Left hindlimb (tissue), 1 donor: Measurements from ENCODE around the gene PLAU.

Experiments
- DNase-seq: peaks from one replicate; pipeline ENCODE4 v3.0.0-alpha.2; 2018

Gene PLAU

DNA sequence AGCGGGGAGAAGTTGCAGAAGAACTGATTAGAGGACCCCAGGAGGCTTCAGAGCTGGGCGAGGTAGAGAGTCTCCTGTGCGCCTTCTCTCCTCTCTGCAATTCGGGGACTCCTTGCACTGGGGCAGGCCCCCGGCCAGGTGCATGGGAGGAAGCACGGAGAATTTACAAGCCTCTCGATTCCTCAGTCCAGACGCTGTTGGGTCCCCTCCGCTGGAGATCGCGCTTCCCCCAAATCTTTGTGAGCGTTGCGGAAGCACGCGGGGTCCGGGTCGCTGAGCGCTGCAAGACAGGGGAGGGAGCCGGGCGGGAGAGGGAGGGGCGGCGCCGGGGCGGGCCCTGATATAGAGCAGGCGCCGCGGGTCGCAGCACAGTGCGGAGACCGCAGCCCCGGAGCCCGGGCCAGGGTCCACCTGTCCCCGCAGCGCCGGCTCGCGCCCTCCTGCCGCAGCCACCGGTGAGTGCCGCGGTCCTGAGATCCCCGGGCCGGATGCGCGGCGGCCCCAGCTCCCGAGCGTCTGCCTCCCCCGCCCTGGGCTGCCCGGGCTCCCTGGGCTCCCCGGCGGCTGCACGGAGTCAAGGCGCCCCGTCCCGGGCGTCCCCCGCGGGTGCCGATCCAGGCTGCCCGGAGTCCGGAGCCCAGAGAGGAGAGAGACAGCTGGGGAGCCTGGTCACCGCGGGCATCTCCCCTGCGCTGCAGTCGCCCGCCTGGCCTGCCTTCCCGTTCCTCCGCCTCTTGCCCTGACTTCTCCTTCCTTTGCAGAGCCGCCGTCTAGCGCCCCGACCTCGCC is at the start of gene PLAU:
TSS of gene PLAU (plus strand) at position 369 of the 789 bp plus-strand sequence. CDS start 424 bp downstream, outside the sequence.
- no peak for DNase-seq

DNA sequence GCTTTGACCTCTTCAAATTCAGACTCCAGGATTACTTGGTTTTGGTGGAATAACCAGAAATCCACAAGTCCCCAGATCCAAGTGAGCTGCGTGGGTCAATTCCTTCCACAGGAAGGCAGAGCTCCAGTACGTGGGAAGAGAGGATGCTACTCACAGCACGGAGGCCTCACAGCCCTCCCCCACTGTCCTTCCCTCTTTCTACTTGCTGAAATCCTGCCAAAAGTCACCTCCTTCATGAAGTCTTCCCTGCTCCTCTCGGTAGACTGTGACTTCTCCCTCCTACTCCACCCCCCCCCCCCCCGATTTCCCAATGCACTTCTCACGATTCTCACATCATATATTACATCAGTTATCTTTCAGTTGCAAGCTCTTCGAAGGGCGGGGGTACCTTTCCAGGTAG is 48.9 kb upstream of the PLAU start:
- DNase-seq: no peak

DNA sequence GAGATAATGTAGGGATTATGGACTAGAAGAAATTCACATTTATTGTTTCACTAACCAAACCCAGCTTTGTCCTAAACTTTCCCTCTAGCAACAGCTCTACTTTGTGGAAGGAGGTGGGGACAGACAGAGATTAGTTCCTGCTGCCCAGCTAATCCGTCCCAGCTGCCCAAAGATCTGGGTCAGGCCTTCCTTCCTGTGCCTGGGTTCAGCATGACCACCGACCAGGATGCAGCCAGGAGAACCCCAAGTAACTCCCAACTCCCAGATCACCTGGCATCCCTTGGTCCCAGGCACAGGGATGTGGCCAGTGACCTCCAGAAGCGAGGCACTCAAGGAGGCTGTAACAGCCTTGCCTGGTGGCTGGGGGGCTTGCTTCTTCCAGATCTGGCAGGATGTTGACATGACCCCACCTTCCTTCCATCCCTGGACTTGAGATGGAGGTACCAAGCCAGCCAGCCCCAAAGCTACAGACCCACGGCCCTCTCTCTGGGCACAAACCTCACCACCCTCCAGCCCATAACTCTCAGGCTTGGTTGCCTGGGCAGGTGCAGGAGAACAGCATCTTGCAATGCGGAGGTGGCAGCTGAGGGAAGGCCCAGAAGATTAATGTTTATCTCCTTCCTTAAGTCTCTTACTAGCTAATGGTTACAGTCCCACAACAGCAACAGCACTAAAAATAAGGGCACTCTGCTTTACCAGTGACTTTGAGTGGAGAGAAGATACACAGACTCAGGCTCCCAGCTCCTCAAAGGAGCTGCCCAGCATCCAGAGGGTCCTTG is 47.7 kb upstream of the PLAU start:
- no peak for DNase-seq

DNA sequence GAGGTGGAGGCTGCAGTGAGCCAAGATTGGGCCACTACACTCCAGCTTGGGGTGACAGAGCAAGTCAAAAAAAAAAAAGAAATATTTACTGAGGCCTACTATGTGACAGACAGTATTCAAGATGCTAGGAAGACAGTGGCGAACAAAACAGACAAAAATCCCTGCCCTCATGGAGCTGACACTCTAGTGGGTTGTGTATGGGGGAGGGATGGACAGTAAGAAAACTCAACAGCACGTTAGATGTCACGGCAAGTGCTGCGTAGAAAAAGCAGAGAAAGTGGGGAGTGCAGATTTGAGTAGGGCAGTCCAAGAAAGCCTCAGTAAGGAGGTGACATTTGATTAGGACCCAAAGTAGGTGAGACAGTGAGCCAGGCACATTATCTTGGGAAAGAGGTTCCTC is 46.7 kb upstream of the PLAU start:
- no peak for DNase-seq

DNA sequence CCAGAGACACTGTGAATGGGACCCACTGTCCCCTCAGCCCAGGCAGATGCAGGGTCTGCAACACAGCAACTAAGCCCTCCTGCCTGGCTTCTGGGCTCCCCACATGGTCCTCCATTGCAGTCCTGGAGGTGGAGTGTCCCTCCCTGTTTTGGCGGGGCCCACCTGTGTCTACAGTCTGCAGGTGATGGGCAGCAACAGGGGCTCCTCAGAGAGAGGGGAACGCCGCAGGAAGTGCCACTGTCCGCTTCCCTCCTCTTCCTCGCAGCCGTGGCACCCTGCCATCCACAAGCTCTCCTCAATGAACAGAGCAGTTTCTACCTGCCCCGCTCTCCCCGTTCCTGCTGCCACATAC is 45.8 kb upstream of the PLAU start:
- no peak for DNase-seq

DNA sequence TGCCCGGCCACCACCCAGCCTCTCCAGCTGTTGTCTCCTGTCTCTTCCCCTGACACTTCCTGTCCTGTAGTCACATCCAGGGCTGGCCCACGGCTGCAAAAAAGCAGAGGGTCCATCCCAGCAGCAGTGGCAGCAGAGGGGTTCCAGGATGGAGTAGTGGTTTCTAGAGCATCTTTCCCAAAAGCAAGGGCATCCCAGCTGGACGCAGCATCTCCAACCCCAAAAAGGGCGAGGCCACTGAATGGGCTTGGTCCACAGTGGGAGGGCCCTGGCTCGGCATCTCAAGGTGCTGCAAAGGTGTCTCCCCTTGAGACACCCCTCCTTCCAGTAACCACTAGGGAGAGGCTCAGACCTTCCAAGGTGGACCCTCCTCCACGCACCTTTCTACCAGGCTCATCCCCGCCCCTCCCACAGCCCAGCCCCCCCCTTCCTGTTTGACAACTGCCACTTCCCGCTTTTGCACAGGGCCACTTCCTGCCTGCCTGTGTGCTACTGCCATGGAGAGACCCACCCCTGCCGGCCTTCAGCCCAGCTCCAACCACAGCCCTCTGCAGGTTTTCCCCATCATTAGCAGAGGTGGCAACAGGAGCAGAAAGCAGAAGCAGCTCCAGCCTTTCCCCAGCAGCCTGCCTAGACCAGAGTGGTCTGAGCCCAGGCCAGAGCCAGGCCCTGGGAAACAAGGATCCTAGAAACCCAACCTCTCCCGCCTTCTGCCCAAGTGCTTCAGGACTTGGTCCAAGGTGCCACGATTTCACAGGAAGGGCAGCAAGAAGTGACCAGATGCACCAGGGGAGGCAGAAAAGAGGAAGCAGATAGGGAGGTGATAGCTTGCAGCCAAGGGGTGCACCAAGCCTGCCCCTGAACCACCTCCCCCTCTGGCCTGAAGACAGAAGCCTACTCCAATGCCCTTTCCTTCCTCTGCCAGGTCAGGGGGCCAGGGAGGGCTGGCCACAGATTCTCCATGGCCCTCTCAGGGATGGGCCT is 45.2 kb upstream of the PLAU start:
- no peak for DNase-seq

DNA sequence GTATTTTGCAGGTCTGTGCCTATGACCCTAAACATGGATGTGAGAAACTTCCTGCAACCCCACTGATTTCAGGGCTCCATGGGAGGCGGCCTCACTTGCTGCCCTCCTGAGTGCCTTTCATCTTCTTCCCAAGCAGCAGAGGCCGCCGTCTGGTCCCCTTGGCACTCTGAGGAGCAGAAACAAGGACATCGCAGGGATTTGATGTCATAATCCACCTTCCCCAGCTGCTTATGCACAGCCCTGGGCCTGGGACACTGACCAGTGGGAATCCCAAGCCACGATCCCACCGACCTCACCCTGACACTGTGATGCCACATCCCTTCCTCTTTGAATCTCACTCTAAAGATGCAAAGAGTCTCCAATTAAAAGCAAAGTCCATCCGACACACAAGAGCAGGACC is 44.3 kb upstream of the PLAU start:
- DNase-seq: no peak

DNA sequence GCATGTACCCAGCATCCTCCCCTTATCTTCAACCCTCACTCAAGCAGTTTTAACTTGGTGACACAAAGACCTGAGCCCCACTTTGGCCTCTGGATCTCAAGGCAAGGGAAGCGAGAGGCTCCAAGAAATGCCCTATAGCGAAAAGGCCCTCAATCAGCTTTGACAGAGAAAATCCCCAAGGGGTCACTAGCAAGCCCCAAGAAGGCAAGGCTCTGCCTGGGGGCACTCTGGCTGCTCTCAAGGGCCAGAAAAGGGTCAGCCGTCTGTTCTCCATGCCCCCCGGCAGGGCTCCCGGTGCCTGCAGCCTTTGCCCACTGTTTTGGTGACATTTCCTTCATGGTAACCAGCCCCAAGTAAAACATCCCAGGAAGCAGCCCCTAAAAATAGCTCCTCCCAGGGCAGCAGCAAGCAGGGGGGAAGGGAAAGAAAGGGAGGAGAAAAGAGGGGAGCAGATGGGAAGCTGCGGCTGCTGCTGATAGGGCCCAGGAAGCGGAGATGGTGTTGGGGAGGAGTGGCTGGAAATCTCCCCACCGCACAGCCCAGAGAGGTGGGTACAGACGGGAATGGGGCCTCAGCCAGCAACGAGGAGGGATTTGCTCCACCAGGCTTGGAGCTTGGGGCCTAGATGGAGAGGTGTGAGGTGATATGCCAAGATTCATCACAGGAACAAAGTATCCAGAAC is 43.7 kb upstream of the PLAU start:
- no peak for DNase-seq

DNA sequence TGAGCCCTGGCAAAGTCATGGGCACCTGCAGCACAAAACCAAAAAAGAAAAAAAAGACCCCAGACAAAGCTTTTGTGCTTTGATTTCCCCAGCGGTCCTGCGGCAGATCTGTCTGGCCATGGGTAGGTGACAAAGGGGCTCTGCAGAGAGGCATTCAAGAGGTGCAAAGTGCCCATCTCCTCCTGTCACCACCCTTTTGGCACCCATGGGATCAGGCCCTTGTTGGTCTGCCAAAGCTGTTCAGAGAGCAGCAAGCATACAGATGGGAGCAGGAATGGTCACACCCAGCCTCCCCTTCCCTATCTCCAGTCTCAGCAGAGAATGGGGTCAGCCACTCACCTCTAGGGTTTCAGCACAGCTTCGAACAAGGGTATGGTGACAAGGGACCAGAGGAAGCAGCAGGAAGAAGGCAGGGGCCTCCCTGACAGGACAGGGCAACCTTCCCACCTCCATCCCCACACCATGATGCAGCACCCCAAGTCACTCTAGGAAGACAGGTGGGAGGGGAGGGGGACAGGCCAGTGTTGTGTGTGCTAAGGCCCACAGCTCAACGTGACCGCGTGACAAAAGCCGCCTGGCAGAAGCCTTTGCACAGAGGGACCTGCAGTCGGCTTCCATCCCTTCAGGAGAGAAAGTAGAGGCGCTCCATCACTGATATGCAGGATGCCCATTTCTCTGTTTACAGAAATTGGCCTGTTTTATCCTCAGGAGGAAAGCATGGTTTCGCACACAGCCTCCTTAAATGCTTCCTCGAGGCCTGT is 42.9 kb upstream of the PLAU start:
- DNase-seq: no peak

DNA sequence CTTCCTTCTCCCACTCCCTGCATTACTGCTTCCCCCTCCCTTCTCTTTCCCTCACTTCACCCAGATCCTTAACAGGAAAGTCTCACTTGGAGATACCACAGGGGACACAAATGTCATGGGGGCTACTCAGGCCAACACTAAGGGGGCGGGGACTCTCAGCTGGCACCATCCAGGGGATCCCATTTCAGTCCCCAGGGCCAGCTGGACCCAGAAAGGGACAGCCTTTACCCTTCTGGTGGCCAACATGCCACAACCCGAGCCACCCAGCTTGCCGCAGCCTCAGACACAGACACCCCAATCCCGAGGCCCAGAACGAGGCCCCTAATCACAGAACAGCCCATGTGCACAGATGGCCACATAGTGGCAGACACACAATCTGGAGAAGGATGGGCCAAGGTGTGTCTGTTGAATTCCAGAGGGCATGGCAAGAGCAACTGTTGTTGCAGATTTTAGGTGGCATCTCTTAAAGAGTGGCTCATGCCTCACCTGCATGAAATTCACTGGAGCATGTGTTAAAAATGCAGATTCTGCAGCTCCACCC is 42.2 kb upstream of the PLAU start:
- DNase-seq: no peak

DNA sequence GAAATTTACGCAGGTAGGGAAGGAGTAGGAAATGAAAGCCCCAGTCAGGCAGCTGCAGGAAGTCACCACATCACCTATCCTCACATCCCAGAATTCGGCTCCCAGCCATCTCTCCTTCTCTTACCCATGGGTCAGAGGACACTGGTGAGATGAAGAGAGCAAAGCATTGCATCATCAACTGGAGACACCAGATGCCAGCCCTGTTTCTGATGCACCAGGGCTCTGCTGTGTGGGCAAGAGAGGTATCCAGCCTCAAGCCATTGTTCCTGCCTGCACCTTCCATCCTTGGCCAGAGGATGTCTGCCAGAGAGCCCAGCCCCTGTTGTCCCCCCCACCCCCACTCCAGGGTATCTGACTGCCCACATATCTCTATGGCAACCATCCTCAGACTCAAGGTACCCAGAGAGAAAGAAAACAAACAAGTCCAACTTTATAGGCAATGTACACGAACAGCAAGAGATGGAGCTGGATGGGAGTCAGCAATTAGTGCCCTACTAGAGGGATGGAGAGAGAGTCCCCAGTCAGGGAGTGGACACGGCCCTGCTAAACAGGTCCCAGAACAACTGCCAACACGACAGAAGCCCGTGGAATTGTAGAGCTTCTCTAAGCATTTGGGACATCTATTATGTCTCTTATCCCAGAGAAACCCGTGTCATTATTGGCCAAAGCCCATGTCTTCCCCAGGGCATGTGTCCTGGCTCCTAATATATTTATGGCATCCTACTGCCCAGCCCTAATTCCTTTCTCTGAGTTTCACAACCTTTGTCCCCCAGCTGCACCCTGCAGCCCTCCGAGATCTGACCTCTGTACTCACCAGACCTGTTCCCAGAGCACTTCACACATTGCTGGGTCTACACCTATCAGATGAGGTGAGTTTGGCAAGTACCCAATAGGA is 39.4 kb upstream of the PLAU start:
- DNase-seq: no peak

DNA sequence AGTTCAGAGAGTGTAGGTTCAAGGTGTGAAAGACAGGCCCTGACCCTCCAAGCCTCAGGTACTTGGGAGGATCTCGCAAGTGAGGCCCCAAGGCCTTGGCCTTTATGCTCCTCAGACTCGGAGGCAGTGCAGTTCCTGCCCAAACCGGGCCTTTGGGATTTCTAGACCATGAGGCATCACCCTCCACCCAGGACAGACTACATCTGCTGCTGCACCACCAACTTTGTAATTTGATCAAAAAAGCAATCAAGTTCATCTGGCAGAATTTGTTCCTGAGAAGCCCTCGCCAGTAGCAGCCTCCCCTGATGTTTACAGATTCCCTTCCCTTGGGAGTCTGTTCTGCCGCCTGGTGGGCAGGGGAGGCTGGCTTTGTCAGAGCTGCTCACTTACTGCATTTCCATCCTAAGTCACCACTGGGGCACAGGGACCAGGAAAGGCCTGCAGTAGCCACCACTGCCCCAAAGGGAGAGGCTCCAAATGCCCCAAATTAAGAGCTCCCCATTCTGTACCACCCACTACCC is 38.7 kb upstream of the PLAU start:
- DNase-seq: no peak

DNA sequence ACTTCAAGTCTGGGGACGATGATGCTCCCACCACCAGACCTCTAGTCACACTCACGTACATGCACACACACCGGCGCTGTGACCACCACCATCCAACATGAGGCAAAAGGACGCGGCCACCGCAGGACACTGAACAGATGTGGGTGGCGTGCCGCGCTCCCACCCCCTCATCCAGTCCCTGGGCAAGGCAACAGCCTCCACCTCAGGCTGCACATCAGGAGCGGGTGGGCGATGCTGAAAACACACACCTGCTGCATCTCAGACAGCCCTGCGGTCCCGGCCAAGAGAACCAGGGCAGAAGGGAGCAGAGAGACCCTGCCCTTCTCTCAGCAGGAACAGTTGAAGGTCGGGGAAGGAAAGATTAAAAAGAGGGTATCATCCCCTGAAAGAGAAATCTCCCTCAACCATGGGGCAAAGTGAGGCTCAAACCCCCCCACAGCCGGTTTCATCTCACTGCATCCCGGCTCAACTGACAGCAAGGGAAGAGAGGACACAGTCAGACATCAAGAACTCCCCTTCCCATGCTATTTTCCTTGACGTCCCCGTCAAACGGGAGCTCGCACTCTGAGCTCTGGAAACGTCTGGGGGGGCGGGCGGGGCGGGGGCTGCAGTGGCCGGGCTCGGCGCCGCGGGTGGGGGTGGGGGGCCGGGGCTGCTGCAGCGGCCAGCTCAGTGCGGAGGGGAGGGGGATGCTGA is 37.6 kb upstream of the PLAU start:
- no peak for DNase-seq

DNA sequence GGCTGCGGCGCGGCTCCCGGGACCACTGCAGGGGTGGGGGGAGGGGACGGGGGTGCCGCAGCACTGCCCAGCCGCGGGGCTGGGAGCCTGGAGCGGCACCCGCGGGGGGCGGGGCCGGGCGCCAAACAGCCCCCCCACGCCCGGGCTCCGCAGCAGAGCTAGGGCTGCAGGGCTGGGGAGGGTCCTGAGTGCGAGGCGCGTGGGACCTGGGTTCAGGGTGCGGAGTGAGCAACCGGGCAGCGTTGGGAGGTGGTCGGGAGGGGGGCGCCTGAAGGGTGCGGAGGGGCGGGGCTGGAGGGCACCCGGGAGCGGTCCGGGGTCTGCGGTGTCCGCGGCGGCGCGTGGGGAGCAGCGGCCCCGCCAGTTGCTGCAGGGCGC is 37.1 kb upstream of the PLAU start:
- DNase-seq: peak; percentile 35

DNA sequence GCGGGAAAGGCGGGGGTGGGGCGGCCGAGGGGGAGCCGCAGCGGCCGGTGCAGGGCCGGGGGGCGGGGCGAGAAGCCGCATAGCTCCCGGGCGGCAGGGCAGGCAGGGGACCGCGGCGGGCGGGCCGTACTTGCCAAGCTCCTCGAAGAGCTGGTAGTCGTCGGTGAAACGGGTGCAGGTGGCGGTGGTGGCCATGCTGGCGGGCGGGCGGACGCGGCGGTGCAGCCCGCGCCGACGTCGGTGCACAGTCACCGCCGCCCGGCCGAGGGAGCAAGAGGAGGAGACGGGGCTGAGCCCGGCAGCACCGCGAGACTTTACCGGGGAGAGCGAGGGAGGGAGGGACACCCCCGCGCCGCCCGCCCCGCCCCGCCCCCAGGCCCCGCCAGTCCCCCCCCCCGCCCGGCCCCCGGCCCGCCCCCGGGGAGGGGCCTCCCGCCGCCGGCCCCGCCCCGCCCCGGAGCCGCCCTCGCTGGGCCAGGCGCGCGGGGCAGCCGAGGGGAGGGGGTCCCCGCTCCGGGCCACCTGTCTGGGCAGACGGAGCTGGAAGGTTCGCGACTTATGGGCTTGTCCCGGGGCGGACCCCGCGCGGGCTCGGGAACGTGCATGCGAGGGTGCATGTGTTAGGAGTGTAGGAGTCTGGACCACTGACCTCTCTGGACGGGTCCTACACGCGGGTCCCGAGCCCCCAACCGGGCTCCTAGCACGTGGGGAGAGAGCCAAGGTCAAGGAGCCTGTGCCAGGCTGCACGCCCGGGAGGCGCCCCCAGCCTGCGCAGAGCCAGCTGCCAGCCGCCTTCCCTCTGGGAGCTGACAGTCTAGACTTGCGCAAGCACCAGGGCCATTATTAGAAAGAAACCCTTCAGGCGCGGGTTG is 36.4 kb upstream of the PLAU start, which contains the start of gene CAMK2G:
TSS of gene CAMK2G (minus strand) at position 289 of the 872 bp plus-strand sequence. CDS start at position 195, 94 bp downstream.
- DNase-seq: peak; percentile 91

DNA sequence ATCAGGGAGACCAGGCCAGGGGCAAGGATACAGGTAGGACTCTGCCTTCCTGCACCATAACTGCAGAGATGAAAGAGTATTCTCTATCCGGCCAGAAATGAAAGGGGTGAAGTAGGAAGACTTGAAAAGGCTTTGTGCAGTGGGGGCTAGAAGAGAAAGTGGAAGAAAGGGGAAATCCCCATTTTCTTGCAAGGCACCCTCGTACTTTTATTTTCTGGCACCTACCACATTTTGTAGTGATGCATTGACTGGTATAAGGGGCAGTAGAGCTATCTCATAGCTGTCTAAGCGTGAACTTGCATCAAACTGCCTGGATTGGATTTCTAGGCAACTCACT is 35.8 kb upstream of the PLAU start:
- DNase-seq: no peak

DNA sequence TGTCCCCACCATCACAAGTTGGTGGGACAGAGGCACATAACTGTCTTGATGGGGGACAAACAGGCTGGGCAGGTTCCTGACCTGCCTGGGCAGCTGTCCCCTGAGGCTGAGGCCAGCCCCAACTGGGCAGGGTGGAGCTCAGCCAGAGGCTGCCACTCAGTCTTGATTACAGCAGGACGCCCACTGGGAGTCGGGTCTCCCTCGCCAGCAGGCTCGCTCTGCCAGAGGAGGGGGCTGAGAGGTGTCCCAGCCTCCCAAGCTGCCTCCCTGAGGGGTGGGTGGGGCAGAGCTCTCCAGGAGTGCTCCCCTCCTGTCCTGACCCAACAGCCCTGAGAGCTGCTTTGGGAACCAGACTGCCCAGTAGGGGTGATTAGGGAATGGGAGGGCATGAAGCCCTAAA is 34.8 kb upstream of the PLAU start:
- DNase-seq: no peak

DNA sequence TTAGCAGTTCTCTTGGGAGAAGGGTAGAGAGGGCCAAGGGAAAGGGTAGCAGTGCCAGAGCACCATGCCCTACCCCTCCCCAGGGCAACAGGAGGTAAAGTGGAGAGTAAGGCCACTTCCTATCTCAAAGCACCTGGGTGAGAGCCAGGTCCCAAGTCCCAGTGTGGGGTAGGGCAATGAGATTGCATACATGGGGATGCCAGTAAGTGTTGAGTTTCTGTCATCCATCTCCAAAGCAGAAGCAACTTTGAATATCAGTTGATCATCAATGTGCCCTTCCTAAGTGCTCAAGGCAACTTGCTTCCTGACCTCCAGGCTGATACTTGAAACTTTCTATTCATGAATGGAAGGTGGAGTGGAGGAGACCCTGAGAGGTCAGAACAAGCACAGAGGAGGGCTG is 34.4 kb upstream of the PLAU start:
- no peak for DNase-seq

DNA sequence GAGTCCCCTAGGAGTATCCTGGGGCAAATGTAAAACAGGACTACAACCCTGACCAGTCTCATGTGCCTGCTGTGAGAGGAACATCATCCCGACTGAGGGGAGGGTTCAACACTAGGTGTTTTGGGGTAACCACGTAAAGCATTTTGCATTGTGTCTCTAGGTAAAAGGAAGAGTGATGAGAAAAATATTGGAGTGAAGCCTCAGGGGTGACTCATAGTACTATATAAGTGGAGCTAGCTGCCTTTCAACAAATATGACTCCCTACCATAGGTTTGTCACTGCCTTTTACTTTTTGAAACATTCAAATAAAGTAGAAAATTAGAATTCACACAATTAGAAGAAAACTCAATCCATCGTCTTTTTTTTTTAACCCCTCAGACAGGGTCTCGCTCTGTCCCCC is 34.0 kb upstream of the PLAU start:
- no peak for DNase-seq
